Thymus (tissue), 11 donors: ENCODE data around the gene ABHD16A. TPM values are rescaled to one million over a fixed set of nuclear protein-coding genes. Genes with fewer than 3 reads are reported as not detected.

Source experiments
- DNase-seq, 9 donors: peaks; one replicate each; pipeline ENCODE4 v3.0.0-alpha.2; 2013; ENCODE audit warnings: low spot score in 9 of 9, low read depth in 6 of 9, missing footprints in 1 of 9
- H3K27ac ChIP-seq, 2 donors: one replicate each; pipeline ENCODE4 v1.5.1; 2013; ENCODE audit warnings: control low read depth in 1 of 2, low read depth in 1 of 2, low read length in 1 of 2, mild to moderate bottlenecking in 1 of 2, moderate library complexity in 1 of 2
- H3K27me3 ChIP-seq, 2 donors: one replicate each; pipeline ENCODE4 v1.5.1; 2013; ENCODE audit warnings: low read length in 1 of 2; ENCODE audit not compliant: control insufficient read depth in 2 of 2, insufficient read depth in 1 of 2
- H3K36me3 ChIP-seq, 2 donors: one replicate each; pipeline ENCODE4 v1.5.1; 2013; ENCODE audit warnings: low read length in 1 of 2, mild to moderate bottlenecking in 1 of 2, moderate library complexity in 1 of 2; ENCODE audit not compliant: control insufficient read depth in 2 of 2, insufficient read depth in 2 of 2
- H3K4me1 ChIP-seq, 2 donors: one replicate each; pipeline ENCODE4 v1.5.1; 2013; ENCODE audit warnings: low read length in 2 of 2; ENCODE audit not compliant: control insufficient read depth in 2 of 2, insufficient read depth in 2 of 2
- H3K4me3 ChIP-seq, 2 donors: one replicate each; pipeline ENCODE4 v1.5.1; 2013; ENCODE audit warnings: low read length in 2 of 2, control low read depth in 1 of 2, mild to moderate bottlenecking in 1 of 2
- H3K9me3 ChIP-seq, 2 donors: one replicate each; pipeline ENCODE4 v1.5.1; 2013; ENCODE audit warnings: low read length in 1 of 2, mild to moderate bottlenecking in 1 of 2; ENCODE audit not compliant: control insufficient read depth in 2 of 2, insufficient read depth in 1 of 2
- WGBS: extraction: QIAGEN DNeasy Blood & Tissue Kit; methylation state at CpG from one replicate; pipeline ENCODE4 v1.1.7; 2013; 5-methylcytosine and 5-hydroxymethylcytosine counted together
- polyA plus RNA-seq: library from polyadenylated mRNA; stranded (reverse); fragments of 200-250 nt; gene quantifications from one replicate; pipeline ENCODE4 v1.2.3, GENCODE V29; 2013
- total RNA-seq: library from RNA; stranded (reverse); fragments of 120-200 nt; gene quantifications from one replicate; pipeline ENCODE4 v1.2.4, GENCODE V29; 2013
- donor health status: healthy.

The ABHD16A gene
- total and polyA plus RNA-seq, 2 donors = 50.0 to 51.3 TPM

GRCh38 chr6:31639449-31639861, 63.7 kb downstream of the ABHD16A start:
- Histone ChIP-seq H3K4me3 (no peak overlapping the region), H3K9me3 (no peaks in the 10 kb centered on the region), H3K4me1 (no peaks in the 10 kb centered on the region), H3K27me3 (no peaks in the 10 kb centered on the region), H3K36me3 (peaks cover 93 to 94% of the 10 kb centered on the region in 2 donors), H3K27ac (no peak overlapping the region)
- WGBS = 95% methylated on average over 10 of the region's 10 CpGs
- DNase-seq = no peak

GRCh38 chr6:31639043-31639442, 64.1 kb downstream of the ABHD16A start:
- no peak overlapping the region for H3K27ac ChIP-seq
- no peak for DNase-seq
- H3K4me3 ChIP-seq = no peak overlapping the region
- H3K4me1 ChIP-seq = no peaks in the 10 kb centered on the region
- no peaks in the 10 kb centered on the region for H3K27me3 ChIP-seq
- H3K9me3 ChIP-seq = no peaks in the 10 kb centered on the region
- 97% methylated on average over 9 of the region's 9 CpGs for WGBS
- H3K36me3 ChIP-seq = peaks cover 93 to 94% of the 10 kb centered on the region in 2 donors

Other genes with a start within 250 kb of the ABHD16A start
Only the 30 nearest of the 39 such genes appear.
- gene ATP6V1G2, start 156.7 kb downstream of the ABHD16A start, total RNA-seq = 3.3 TPM
- gene ATP6V1G2, start 156.7 kb downstream of the ABHD16A start, polyA plus RNA-seq = 2.5 TPM
- gene NFKBIL1, start 155.7 kb downstream of the ABHD16A start, total RNA-seq = 15.4 TPM
- gene NFKBIL1, start 155.7 kb downstream of the ABHD16A start, polyA plus RNA-seq = 23.6 TPM
- 8.9 TPM for gene LTA, start 131.0 kb downstream of the ABHD16A start, total RNA-seq
- gene LTA, start 131.0 kb downstream of the ABHD16A start, polyA plus RNA-seq = 2.2 TPM
- 3.5 TPM for gene TNF, start 127.8 kb downstream of the ABHD16A start, total RNA-seq
- 1.4 TPM for gene TNF, start 127.8 kb downstream of the ABHD16A start, polyA plus RNA-seq
- 337 TPM for gene LTB, start 120.9 kb downstream of the ABHD16A start, total RNA-seq
- gene LTB, start 120.9 kb downstream of the ABHD16A start, polyA plus RNA-seq = 128 TPM
- 134 TPM for gene LST1, start 117.0 kb downstream of the ABHD16A start, total RNA-seq
- gene LST1, start 117.0 kb downstream of the ABHD16A start, polyA plus RNA-seq = 32.4 TPM
- gene NCR3, start 110.3 kb downstream of the ABHD16A start, total RNA-seq = 2.7 TPM
- gene NCR3, start 110.3 kb downstream of the ABHD16A start, polyA plus RNA-seq = 2.4 TPM
- 558 TPM for gene AIF1, start 88.1 kb downstream of the ABHD16A start, total RNA-seq
- gene AIF1, start 88.1 kb downstream of the ABHD16A start, polyA plus RNA-seq = 198 TPM
- 35.3 TPM for gene PRRC2A, start 82.6 kb downstream of the ABHD16A start, total RNA-seq
- gene PRRC2A, start 82.6 kb downstream of the ABHD16A start, polyA plus RNA-seq = 148 TPM
- gene BAG6, start 50.7 kb downstream of the ABHD16A start, total RNA-seq = 101 TPM
- 271 TPM for gene BAG6, start 50.7 kb downstream of the ABHD16A start, polyA plus RNA-seq
- 6.1 TPM for gene APOM, start 47.4 kb downstream of the ABHD16A start, total RNA-seq
- 9.1 TPM for gene APOM, start 47.4 kb downstream of the ABHD16A start, polyA plus RNA-seq
- gene C6orf47, start 42.5 kb downstream of the ABHD16A start, total RNA-seq = 19.1 TPM
- gene C6orf47, start 42.5 kb downstream of the ABHD16A start, polyA plus RNA-seq = 16.7 TPM
- 25.2 TPM for gene GPANK1, start 38.3 kb downstream of the ABHD16A start, total RNA-seq
- gene GPANK1, start 38.3 kb downstream of the ABHD16A start, polyA plus RNA-seq = 13.8 TPM
- 169 TPM for gene CSNK2B, start 37.2 kb downstream of the ABHD16A start, total RNA-seq
- gene CSNK2B, start 37.2 kb downstream of the ABHD16A start, polyA plus RNA-seq = 169 TPM
- gene LY6G5B, start 33.3 kb downstream of the ABHD16A start, total RNA-seq = 2.3 TPM
- 6.5 TPM for gene LY6G5B, start 33.3 kb downstream of the ABHD16A start, polyA plus RNA-seq
- 0.90 TPM for gene LY6G5C, start 22.3 kb downstream of the ABHD16A start, total RNA-seq
- gene LY6G5C, start 22.3 kb downstream of the ABHD16A start, polyA plus RNA-seq = 9.1 TPM
- 0.05 TPM for gene LY6G6F, start 3.5 kb upstream of the ABHD16A start, total RNA-seq
- not detected for gene LY6G6F, start 3.5 kb upstream of the ABHD16A start, polyA plus RNA-seq
- gene LY6G6D, start 12.0 kb upstream of the ABHD16A start, total RNA-seq = not detected
- gene LY6G6D, start 12.0 kb upstream of the ABHD16A start, polyA plus RNA-seq = not detected
- not detected for gene LY6G6C, start 18.4 kb upstream of the ABHD16A start, total RNA-seq
- 7.0 TPM for gene LY6G6C, start 18.4 kb upstream of the ABHD16A start, polyA plus RNA-seq
- gene MPIG6B, start 20.0 kb upstream of the ABHD16A start, total RNA-seq = 0.14 TPM
- gene MPIG6B, start 20.0 kb upstream of the ABHD16A start, polyA plus RNA-seq = 0.32 TPM
- gene DDAH2, start 26.0 kb upstream of the ABHD16A start, total RNA-seq = 49.6 TPM
- 105 TPM for gene DDAH2, start 26.0 kb upstream of the ABHD16A start, polyA plus RNA-seq
- 431 TPM for gene CLIC1, start 33.2 kb upstream of the ABHD16A start, total RNA-seq
- gene CLIC1, start 33.2 kb upstream of the ABHD16A start, polyA plus RNA-seq = 337 TPM
- 8.4 TPM for gene MSH5, start 36.7 kb upstream of the ABHD16A start, total RNA-seq
- 15.2 TPM for gene MSH5, start 36.7 kb upstream of the ABHD16A start, polyA plus RNA-seq
- gene SAPCD1, start 59.3 kb upstream of the ABHD16A start, total RNA-seq = 1.2 TPM
- 9.7 TPM for gene SAPCD1, start 59.3 kb upstream of the ABHD16A start, polyA plus RNA-seq
- gene VWA7, start 74.0 kb upstream of the ABHD16A start, total RNA-seq = 0.76 TPM
- 0.66 TPM for gene VWA7, start 74.0 kb upstream of the ABHD16A start, polyA plus RNA-seq
- gene VARS1, start 92.4 kb upstream of the ABHD16A start, total RNA-seq = 16.6 TPM
- 25.2 TPM for gene VARS1, start 92.4 kb upstream of the ABHD16A start, polyA plus RNA-seq
- 71.8 TPM for gene LSM2, start 103.6 kb upstream of the ABHD16A start, total RNA-seq
- gene LSM2, start 103.6 kb upstream of the ABHD16A start, polyA plus RNA-seq = 76.8 TPM
- 1.2 TPM for gene HSPA1L, start 112.0 kb upstream of the ABHD16A start, total RNA-seq
- 2.4 TPM for gene HSPA1L, start 112.0 kb upstream of the ABHD16A start, polyA plus RNA-seq
- gene HSPA1A, start 112.2 kb upstream of the ABHD16A start, total RNA-seq = 73.8 TPM
- 68.8 TPM for gene HSPA1A, start 112.2 kb upstream of the ABHD16A start, polyA plus RNA-seq
- gene HSPA1B, start 124.4 kb upstream of the ABHD16A start, total RNA-seq = 110 TPM
- 46.8 TPM for gene HSPA1B, start 124.4 kb upstream of the ABHD16A start, polyA plus RNA-seq